Stimulated activated naive CD8-positive, alpha-beta T cell treated with anti-CD3 and anti-CD28 coated beads, Interleukin-15, amount 100 ng/mL, for 72 hours (primary cell): ENCODE data around the gene PSMC6.
"Not testable (repeated sequence)": the region's sequence is repeated elsewhere in the genome, so short reads cannot be mapped to it uniquely, and the experiment has no call there.

ENCODE experiments used
- ATAC-seq: fragments of 150-1000 bp; cut with Tn5 transposase; 2 replicates; pipeline ENCODE4 v1.10.0; 2021; ENCODE audit warnings: mild to moderate bottlenecking, moderate library complexity
- DNase-seq, 2 donors: peaks; one replicate each; pipeline ENCODE4 v3.0.0; 2021 to 2022
- H3K27ac Mint-ChIP-seq, 2 donors: one replicate each; pipeline ENCODE4 v1.8.0; 2022; ENCODE audit warnings: mild to moderate bottlenecking in 2 of 2, mixed read lengths in 2 of 2, moderate library complexity in 2 of 2
- H3K27me3 Mint-ChIP-seq: one replicate; pipeline ENCODE4 v1.8.0; 2022; ENCODE audit warnings: mixed read lengths
- H3K4me1 Mint-ChIP-seq: one replicate; pipeline ENCODE4 v1.8.0; 2022; ENCODE audit warnings: mild to moderate bottlenecking, mixed read lengths
- H3K4me3 Mint-ChIP-seq, 2 donors: one replicate each; pipeline ENCODE4 v1.8.0; 2022; ENCODE audit warnings: mild to moderate bottlenecking in 2 of 2, mixed read lengths in 2 of 2, moderate library complexity in 1 of 2
- H3K9me3 Mint-ChIP-seq, 2 donors: one replicate each; pipeline ENCODE4 v1.8.0; 2022; ENCODE audit warnings: mixed read lengths in 2 of 2

The PSMC6 gene

DNA sequence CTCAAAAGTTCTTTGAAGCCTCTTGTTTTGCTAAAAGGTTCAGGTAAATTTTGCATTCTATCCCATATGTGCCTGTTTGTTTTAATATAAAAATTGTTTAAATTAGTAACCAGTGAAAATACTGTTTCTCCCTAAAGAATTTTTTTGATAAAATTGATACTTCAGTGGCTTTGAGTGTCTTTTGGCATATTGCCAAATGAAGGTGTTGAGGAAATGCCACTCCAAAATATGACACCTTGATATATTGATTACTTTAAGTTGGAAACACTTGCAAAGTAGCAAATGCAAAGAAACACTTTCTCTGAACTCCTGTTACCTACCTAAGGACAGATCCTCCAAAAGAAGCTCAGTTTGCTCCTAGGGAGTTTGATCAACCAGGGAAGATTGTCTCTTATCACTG lies 31.4 kb downstream of the PSMC6 start:
- Mint-ChIP-seq H3K27ac (no peak overlapping the region), H3K27me3 (no peaks in the 10 kb centered on the region), H3K4me3 (no peak overlapping the region), H3K4me1 (peaks cover 85% of the 10 kb centered on the region), H3K9me3 (no peaks in the 10 kb centered on the region)
- DNase-seq (no peak), ATAC-seq (no peak)

GRCh38 chr14:52740751-52741150 lies 33.8 kb downstream of the PSMC6 start:
- no peak overlapping the region for H3K27ac Mint-ChIP-seq
- H3K4me1 Mint-ChIP-seq = peaks cover 81% of the 10 kb centered on the region
- no peaks in the 10 kb centered on the region for H3K9me3 Mint-ChIP-seq
- H3K4me3 Mint-ChIP-seq = no peak overlapping the region
- ATAC-seq (no peak), DNase-seq (no peak)
- H3K27me3 Mint-ChIP-seq = no peaks in the 10 kb centered on the region

DNA sequence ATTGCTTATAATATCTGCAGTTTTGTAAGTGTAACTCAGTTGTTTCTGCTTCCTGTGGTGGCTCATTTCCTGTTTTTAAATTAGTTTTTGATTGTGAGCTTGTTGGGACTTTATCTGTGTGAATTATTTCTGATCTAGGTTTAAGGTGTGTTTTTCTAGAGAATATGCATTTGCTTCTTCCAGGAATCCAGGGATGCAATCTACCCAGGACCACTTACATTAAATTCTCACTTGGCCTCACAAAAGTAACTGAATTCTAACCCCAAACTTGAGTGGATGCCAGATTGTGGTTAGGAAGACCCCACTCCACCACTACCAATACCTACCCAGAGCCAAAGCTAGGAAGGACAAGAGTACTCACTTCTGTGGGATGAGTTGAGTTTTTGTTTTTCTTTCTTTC lies 34.9 kb downstream of the PSMC6 start:
- peak overlapping the region; percentile 94 to 98 for H3K27ac Mint-ChIP-seq
- no peaks in the 10 kb centered on the region for H3K9me3 Mint-ChIP-seq
- peaks cover 71% of the 10 kb centered on the region for H3K4me1 Mint-ChIP-seq
- no peaks in the 10 kb centered on the region for H3K27me3 Mint-ChIP-seq
- ATAC-seq (peak; percentile 48), DNase-seq (no peak)
- peak overlapping the region; percentile 79 to 84 for H3K4me3 Mint-ChIP-seq

DNA sequence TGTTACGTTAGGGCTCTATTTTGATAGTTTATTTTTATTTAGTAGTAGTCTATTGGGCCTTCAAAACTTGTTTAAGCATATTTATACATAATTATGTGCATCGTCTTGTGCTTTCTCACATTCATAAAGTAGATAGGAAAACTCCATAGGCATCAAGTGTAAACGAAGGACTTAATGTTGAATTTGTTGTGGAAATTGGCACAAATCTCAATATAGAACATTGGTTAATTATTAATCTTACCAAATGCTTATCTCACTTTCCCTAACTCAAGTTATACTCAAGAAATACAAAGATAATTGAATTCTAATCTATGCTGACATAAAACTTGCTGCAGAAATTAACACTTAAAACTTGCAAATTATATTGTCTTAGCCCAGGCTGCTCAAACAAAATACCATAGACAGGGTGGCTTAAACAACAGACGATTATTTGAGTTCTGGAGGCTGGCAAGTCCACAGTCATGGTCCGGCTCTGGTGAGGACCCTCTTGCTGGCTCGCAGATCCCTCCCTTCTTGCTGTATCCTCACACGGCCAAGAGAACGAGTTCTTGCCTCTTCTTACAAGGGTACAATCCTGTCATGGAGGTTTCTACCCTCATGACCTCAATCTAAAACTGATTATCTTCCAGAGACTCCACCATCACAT lies 41.8 kb downstream of the PSMC6 start:
- Mint-ChIP-seq H3K4me1 (peaks cover 16% of the 10 kb centered on the region), H3K4me3 (no peak overlapping the region), H3K27me3 (no peaks in the 10 kb centered on the region), H3K27ac (no peak overlapping the region), H3K9me3 (no peaks in the 10 kb centered on the region)
- ATAC-seq (no peak), DNase-seq (no peak)

DNA sequence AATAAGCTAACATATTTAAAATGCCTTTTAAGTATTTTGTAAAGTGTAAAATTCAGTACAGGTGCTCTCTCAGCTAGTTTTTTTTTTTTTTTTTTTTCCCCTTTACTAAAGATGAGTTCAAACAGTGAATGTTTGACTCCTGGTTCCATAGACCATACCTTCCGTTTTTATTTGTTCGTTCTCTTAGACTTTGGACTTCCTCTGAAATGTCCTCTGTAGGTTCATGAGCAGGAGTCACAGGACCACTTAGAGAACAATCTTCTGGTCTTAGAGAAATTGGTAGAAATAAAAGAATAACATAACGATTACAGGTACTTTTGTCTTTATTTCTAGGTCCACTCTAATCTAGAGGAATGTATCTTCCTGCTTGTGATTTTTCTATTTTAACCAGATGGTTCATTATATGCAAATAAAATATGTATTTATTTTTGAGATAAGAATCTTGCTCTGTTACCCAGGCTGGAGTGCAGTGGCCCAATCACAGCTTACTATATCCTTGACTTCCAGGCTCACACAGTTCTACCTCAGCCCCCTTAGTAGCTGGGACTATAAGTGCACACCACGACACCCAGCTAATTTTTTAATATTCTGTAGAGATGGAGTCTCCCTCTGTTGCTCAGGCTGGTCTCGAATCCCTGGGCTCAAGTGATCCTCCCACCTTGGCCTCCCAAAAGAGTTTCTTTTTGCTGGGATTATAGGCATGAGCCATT lies 48.8 kb downstream of the PSMC6 start:
- Mint-ChIP-seq H3K9me3 (no peaks in the 10 kb centered on the region), H3K27ac (no peak overlapping the region), H3K4me1 (no peaks in the 10 kb centered on the region), H3K27me3 (no peaks in the 10 kb centered on the region), H3K4me3 (no peak overlapping the region)
- ATAC-seq = no peak
- no peak for DNase-seq

GRCh38 chr14:52759145-52759544 lies 52.1 kb downstream of the PSMC6 start:
- no peak for ATAC-seq
- H3K27ac Mint-ChIP-seq = no peak overlapping the region
- H3K27me3 Mint-ChIP-seq = no peaks in the 10 kb centered on the region
- H3K4me3 Mint-ChIP-seq = no peak overlapping the region
- DNase-seq = no peak
- no peaks in the 10 kb centered on the region for H3K9me3 Mint-ChIP-seq
- peaks cover 13% of the 10 kb centered on the region for H3K4me1 Mint-ChIP-seq

- not testable (repeated sequence) for H3K27ac Mint-ChIP-seq, H3K4me3 Mint-ChIP-seq
- peaks cover 23% of the 10 kb centered on the region for H3K4me1 Mint-ChIP-seq
Observed at GRCh38 chr14:52762923-52763322, 55.9 kb downstream of the PSMC6 start.

DNA sequence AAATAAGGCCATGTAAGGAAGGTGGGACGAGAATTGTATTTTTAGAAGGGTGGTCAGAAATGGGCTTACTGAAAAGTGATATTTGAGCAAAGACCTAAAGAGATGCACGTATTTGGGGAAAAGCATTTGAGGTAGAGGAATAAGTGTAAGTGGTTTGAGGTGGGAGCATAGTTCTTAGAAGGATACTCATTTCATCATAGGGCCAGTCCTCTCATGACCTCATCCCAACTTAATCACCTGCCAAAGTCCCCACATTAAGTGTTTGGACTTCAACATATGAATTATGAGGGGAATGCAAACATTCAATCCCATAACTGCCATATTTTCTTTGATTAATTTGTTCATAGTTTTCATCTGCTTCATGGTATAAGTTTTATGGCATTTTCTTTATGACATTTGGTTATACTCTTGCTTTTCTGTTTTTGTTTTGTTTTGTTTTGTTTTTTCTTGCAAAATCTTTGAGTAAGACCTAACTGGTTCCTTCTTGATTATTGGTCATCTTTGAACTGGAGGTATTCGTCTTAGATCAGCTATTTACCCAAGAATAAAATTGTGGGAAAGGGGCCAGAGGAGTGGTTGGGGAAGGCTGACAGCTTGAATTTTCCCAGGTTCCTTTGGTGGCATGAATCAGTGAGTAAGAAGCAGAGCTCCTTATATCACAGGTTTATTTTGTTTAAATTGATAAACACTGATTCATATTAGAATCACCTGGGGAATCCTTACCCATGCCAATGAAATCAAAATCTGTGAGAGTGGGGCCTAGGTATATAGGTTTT lies 60.2 kb downstream of the PSMC6 start:
- Mint-ChIP-seq H3K4me1 (peaks cover 33% of the 10 kb centered on the region), H3K9me3 (no peaks in the 10 kb centered on the region), H3K27ac (no peak overlapping the region), H3K27me3 (no peaks in the 10 kb centered on the region), H3K4me3 (no peak overlapping the region)
- DNase-seq (no peak), ATAC-seq (no peak)

More at GRCh38 chr14:52762923-52763322, 55.9 kb downstream of the PSMC6 start:
- ATAC-seq, DNase-seq, H3K9me3 Mint-ChIP-seq, H3K27me3 Mint-ChIP-seq: not testable (repeated sequence)

- ATAC-seq = no peak
- Mint-ChIP-seq H3K4me3 (no peak overlapping the region), H3K4me1 (peaks cover 20% of the 10 kb centered on the region), H3K27ac (peak overlapping the region in 1 of 2 donors; percentile 70), H3K9me3 (no peaks in the 10 kb centered on the region), H3K27me3 (no peaks in the 10 kb centered on the region)
- no peak for DNase-seq
Observed at GRCh38 chr14:52769887-52770286, 62.9 kb downstream of the PSMC6 start.

GRCh38 chr14:52776816-52777215 lies 69.8 kb downstream of the PSMC6 start:
- no peak for ATAC-seq
- no peaks in the 10 kb centered on the region for H3K27me3 Mint-ChIP-seq
- DNase-seq = no peak
- H3K4me3 Mint-ChIP-seq = no peak overlapping the region
- H3K4me1 Mint-ChIP-seq = no peaks in the 10 kb centered on the region
- H3K9me3 Mint-ChIP-seq = no peaks in the 10 kb centered on the region
- peak overlapping the region in 1 of 2 donors; percentile 54 for H3K27ac Mint-ChIP-seq
